AG04449 (cell line): ENCODE measurements around the gene GYPE.
"Not testable (repeated sequence)": the region's sequence is repeated elsewhere in the genome, so short reads cannot be mapped to it uniquely, and the experiment has no call there.

Experiments used
- CTCF ChIA-PET: fragments of 350-600 bp; formaldehyde crosslinking; extraction: SDS; loops from one replicate; lab custom pipeline; 2021; ENCODE audit warnings: antibody characterized with exemption; lab: Yijun Ruan, JAX
- POLR2A ChIA-PET: fragments of 400-600, 350-600 bp; formaldehyde crosslinking; extraction: SDS; loops from one replicate; lab custom pipeline; 2020; ENCODE audit warnings: antibody characterized with exemption, inconsistent platforms; lab: Yijun Ruan, JAX
- DNase-seq: peaks from one replicate; pipeline ENCODE4 v3.0.0-alpha.2; 2010; ENCODE audit warnings: low read depth, low spot score
- H3K4me3 ChIP-seq: 2 replicates; pipeline ENCODE4 v1.5.1; 2011; ENCODE audit warnings: low read depth, mild to moderate bottlenecking, control low read depth, low read length
- TF ChIP-seq, protein P1 (sequence below): IDR thresholded peaks from one replicate; pipeline ENCODE4 v1.5.1; 2011; ENCODE audit warnings: mild to moderate bottlenecking, moderate library complexity, low read length, control low read depth, inconsistent platforms; ENCODE audit not compliant: insufficient read depth; ENCODE audit errors: missing control alignments

Gene GYPE

DNA sequence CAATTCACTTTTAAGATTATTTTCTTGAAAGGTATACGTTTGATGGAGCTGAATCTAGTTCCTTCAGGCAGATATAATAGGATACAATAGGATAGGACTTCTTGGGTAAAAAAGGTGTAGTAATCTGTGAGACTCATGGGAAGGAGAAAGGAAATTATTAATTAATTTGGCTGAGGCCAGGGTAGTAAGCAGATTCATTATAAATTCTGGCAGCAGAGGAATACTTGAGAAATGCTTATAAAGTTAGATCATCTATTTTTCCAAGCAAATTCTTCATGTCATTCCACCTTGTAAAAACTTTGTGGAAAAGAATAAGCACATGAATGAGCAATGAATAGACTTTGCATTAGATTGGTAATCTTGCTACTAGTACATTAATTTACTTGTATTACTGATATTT is 46.9 kb downstream of the GYPE start:
- ChIA-PET POLR2A (no interaction called here), CTCF (no interaction called here)
- no peak for DNase-seq
- no peak overlapping the region for H3K4me3 ChIP-seq
- TF ChIP-seq, protein P1, sequence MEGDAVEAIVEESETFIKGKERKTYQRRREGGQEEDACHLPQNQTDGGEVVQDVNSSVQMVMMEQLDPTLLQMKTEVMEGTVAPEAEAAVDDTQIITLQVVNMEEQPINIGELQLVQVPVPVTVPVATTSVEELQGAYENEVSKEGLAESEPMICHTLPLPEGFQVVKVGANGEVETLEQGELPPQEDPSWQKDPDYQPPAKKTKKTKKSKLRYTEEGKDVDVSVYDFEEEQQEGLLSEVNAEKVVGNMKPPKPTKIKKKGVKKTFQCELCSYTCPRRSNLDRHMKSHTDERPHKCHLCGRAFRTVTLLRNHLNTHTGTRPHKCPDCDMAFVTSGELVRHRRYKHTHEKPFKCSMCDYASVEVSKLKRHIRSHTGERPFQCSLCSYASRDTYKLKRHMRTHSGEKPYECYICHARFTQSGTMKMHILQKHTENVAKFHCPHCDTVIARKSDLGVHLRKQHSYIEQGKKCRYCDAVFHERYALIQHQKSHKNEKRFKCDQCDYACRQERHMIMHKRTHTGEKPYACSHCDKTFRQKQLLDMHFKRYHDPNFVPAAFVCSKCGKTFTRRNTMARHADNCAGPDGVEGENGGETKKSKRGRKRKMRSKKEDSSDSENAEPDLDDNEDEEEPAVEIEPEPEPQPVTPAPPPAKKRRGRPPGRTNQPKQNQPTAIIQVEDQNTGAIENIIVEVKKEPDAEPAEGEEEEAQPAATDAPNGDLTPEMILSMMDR = no peak

DNA sequence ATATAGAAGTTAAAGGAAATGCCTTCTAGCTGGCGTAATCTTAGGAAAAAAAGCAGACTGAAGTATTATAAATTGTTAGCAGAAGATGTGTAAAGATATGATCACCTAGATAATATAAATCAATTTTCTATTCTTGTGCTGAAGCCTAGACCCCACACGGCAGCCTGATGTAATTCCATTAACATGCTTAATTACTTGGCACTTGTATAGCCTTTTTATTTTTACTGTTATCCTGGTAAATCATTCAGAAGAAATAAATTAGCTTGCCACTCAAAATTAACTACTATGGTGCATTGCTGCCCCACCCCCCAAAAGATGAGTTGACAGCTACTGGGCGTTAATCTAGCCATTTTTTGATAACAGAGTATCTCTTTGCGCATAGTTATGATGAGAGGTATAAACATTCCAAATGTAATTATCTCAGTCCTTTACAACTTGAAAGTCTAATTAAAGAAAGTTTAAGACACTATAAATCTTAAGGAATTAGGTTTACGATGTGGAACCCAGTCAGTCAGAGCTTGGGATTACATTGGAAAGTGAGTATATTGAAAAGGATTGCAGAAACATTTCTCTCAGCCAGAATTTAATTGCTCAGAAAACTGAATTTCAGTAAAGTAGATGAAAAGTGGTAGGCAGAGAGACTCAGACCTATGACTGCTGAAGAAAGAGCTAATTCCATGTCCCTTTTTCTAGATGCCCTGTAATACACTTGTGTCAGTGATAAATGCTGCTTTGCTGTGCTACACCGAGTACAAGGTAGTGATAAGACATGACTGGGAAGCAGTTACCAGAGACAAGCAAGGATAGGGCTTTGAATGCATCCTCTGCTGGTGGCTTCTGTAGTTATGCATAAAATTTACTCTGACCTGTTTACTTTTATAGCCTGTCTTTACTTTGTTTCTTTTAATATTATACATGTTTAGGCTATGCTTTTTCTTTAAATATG is 47.7 kb downstream of the GYPE start:
- DNase-seq, POLR2A ChIA-PET, H3K4me3 ChIP-seq, CTCF ChIA-PET: not testable (repeated sequence)

DNA sequence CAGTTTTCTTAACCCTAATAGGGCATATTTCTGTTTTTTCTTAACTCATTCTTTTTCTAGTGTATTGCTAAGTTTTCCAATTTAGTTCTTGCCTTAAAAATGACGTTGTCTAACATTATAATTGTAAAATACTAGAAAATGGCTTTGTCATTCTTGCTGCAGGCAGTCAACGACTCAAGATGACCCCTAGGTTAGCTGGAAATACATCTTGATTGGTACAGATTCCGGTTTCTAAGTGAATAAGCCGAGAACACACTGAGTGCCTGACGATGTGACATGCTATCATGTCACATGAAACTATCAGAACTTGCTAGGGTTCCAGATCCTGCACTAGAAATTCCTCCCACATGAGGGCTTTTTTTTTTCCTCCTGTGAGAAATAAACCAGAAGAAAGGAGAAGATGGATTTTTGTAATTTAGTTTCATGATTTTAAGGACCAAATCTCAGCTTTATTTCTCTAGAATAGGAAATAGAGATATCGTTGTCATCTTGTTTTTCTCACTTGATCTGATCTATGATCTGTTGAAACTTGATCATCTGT is 49.3 kb downstream of the GYPE start:
- H3K4me3 ChIP-seq, CTCF ChIA-PET, POLR2A ChIA-PET: not testable (repeated sequence)

DNA sequence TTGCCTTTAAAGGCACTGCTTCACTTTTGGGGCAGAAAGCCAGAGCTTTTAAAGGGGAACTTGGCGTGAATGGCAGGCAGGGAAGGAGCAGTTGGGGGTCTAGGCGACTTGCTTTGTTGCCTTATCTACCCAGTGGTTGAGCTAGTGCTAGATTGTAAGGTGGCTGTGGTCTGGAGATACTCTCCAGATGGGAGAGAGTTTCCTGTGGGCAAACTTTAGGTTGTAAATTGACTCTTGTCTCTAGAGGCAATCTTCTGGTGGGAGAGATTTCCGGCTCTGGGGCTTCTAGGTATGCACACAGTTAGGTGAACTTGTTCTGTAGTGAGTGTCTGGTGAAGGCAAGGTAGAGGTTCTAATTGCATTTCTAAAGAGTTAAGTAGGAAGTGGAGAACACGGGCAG is 50.7 kb downstream of the GYPE start:
- POLR2A ChIA-PET, CTCF ChIA-PET, H3K4me3 ChIP-seq, DNase-seq: not testable (repeated sequence)

More for the DNA sequence above, 49.3 kb downstream of the GYPE start:
- not testable (repeated sequence) for DNase-seq

DNA sequence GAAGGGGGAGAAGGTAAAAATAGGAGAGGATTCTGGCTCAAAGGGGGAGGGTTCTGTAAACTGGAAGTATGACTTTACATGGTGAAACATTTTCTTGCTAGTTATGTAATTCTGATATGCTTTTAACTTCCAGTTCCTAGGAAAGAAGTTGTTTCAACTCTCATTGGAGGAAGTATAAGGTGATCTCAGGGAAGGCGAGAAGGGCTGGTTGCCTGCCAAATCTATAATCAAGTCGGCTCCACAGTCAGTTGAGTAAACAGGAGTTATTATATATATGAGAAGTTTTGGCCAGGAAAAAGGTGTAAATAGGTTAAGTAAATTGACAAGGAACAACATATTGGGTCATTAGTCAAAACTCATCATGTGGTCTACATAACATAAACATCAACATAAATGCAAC is 56.1 kb downstream of the GYPE start:
- POLR2A ChIA-PET, H3K4me3 ChIP-seq, CTCF ChIA-PET, DNase-seq: not testable (repeated sequence)

DNA sequence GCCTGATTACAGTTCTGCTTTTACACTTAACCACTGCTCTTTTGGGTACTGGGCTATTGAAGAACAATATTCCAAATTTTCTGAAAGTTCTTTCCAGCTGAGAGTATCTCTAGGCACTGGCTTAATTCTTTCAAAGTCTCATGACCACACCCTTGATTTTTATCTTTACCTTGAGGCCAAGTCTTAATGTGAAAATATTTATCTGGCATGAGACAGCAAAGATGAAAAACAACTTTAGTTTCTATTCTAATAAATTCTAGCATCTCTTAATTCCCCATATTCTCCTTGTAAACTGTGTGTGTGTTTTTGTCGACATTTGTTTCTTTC is 61.9 kb downstream of the GYPE start:
- POLR2A ChIA-PET, H3K4me3 ChIP-seq, DNase-seq, CTCF ChIA-PET: not testable (repeated sequence)

DNA sequence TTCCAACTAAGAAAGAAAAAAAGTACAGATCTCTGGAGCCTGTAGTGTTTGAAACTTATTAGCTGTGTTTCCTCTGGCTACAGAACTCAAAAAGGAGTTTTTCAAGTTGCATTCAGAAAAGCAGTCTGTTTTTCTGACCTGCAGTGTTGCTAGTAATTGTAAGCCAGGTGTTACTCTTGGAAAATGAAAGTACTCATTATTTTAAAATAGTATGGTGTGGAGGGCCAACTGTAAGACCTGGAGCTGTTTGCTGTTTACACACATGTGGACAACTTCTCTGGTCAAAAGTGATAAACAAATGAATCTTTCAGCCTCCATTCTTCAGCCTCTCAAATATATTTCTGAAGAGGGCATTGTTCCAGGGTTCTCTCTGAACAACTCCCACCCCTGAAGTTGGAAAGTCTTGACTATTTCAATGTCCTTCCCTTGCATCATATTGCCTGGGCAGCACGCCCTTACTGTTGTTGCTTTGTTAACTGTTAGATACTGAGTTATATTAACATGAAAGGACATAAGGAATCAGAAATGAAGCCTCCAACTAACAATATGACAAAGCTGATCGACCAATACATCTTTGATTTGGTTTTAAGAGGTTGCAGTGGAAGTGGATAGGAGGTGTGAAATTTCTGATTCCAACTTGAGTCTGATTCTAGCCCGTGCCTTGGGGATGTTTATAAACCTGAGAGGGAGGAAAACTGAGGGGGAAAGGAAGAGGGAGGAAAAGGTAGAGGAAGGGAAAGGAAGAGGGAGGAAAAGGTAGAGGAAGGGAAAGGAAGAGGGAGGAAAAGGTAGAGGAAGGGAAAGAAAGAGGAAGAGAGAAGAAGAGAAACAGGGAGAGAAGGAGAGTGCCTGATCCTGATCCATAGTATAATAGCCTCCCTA is 62.5 kb downstream of the GYPE start:
- H3K4me3 ChIP-seq, CTCF ChIA-PET, DNase-seq, POLR2A ChIA-PET: not testable (repeated sequence)

DNA sequence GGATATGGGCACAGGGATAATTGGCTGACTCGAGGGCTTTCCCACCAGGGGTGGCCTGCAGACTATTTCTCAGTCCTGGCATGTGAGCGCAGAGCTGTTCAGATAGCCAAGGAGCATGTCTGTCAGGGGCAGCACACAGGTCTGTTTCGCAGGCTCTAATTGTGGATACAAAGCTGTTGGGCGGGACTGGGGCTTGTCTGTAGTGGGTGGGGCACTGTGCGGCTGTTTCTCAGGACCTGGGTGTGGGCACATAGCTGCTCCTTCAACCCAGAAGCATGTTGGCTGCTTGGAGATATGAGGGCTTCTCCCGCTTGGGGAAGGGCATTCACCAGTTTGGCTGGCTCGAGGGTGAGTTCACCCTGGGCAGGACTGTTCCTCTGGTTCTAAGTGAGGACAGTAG is 65.9 kb downstream of the GYPE start:
- CTCF ChIA-PET, DNase-seq, POLR2A ChIA-PET, H3K4me3 ChIP-seq: not testable (repeated sequence)

DNA sequence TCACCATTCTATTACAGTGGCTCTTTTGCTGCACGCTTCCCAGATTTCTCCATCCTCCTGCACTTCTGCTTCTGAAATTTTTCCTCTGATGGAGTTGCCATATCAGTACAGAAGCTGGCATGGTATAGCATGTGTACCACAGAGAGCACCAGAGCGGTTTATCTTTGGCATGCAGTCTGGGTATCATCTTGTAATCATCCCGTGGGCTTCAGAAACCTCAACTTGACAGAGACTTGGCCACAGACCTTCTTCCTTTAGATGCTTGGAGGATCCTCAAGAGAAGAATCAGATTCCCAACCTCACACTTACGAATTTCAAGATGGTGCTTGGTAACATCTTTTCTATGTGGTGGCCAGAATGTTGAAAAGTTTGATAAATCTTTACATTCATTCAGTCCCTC is 71.2 kb downstream of the GYPE start:
- CTCF ChIA-PET, POLR2A ChIA-PET, DNase-seq, H3K4me3 ChIP-seq: not testable (repeated sequence)

DNA sequence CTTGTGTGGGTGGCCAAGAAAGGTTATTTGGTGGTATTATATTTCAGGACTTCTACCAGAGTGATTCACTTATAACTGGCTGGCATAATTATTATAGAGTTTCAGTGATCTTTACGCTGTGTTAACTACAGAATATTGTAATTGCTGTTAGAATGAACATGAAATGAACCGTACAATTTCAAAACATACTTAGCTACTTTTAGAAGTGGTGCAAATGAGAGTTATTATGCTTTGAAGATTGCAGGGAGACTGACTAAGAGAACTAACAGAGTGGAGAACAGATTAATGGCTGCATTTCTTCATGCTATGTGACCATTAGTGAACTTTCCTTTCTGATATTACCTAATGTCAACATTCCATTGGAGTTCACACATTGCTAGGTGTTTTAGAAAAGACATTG is 71.7 kb downstream of the GYPE start:
- POLR2A ChIA-PET, H3K4me3 ChIP-seq, CTCF ChIA-PET, DNase-seq: not testable (repeated sequence)

DNA sequence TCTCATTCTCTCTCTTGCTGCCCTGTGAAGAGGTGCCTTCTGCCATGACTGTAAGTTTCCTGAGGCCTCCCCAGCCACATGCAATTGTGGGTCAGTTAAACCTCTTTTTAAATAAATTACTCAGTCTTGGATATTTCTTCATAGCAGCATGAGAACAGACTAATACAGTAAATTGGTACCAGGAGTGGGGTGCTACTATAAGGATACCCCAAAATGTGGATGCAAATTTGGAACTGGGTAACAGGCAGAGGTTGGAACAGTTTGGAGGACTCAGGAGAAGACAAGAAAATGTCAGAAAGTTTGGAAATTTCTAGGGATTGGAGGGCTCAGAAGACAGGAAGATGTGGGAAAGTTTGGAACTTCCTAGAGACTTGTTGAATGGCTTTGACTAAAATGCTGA is 74.8 kb downstream of the GYPE start:
- CTCF ChIA-PET, DNase-seq: not testable (repeated sequence)

DNA sequence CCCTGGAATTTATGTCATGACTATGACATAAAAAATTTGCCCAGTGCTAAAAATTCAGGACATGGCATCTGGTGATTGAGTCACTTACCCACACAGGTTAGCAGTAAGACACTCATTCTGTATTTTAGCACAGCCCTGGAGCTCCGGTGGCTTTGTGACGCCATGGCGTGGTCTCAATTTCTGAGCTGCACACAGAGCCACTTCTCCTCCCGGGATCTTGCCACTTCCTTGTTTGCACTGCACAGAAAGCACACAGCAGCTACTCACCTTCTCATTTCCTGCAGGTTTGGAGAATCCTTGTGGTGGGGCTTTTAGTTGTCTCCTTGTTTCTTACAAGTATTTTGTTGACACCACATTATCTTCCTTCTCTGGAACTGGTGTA is 76.1 kb downstream of the GYPE start:
- POLR2A ChIA-PET, DNase-seq, H3K4me3 ChIP-seq, CTCF ChIA-PET: not testable (repeated sequence)

More for the DNA sequence above, 74.8 kb downstream of the GYPE start:
- H3K4me3 ChIP-seq, POLR2A ChIA-PET: not testable (repeated sequence)
